ENCODE measurements around the gene METTL25B. TPM values are rescaled to one million over a fixed set of nuclear protein-coding genes. Genes with fewer than 3 reads are reported as not detected.
A peak's percentile ranks its signal among the peaks of the same experiment; 100 is the strongest.

The METTL25B gene
- total RNA-seq, 1 experiment from 2014 or later = 52.7 TPM

GRCh38 chr1:156682166-156682890, 45.9 kb upstream of the METTL25B start:
- H3K4me3 Mint-ChIP-seq (ENCODE audit: low read depth, unreplicated experiment) = no peak overlapping the region
- intact Hi-C loops (cut with micrococcal nuclease; ENCODE audit: unreplicated experiment) = loop anchor here (10.0 kb wide), 1 partner anchor 172 kb away; the partner anchor contains the start of gene INSRR
- CTCF ChIA-PET = interaction anchor here (1.3 kb wide), 1 partner anchor 21 kb away, joined by 5 read pairs; no protein-coding TSS in a partner anchor
- peaks cover 4% of the 10 kb centered on the region for H3K36me3 Mint-ChIP-seq (ENCODE audit: insufficient read depth, unreplicated experiment)
- H3K9me3 Mint-ChIP-seq (ENCODE audit: low read depth, unreplicated experiment) = no peaks in the 10 kb centered on the region
- H3K4me1 Mint-ChIP-seq (ENCODE audit: low read depth, unreplicated experiment) = peaks cover 10% of the 10 kb centered on the region
- BruUV-seq (replicated peaks) = no TSS peak
- H3K27me3 Mint-ChIP-seq (ENCODE audit: unreplicated experiment) = peaks cover 62% of the 10 kb centered on the region
- DNase-seq = no peak
- H3K27ac Mint-ChIP-seq (ENCODE audit: unreplicated experiment) = no peak overlapping the region
- TF ChIP-seq CTCF (IDR thresholded peaks at IDR 0.05; ENCODE audit: unreplicated experiment) = no peak

GRCh38 chr1:156684227-156684782, 44.0 kb upstream of the METTL25B start:
- Mint-ChIP-seq H3K27ac (ENCODE audit: unreplicated experiment) (no peak overlapping the region), H3K36me3 (ENCODE audit: insufficient read depth, unreplicated experiment) (no peaks in the 10 kb centered on the region), H3K9me3 (ENCODE audit: low read depth, unreplicated experiment) (no peaks in the 10 kb centered on the region), H3K27me3 (ENCODE audit: unreplicated experiment) (peaks cover 42% of the 10 kb centered on the region), H3K4me3 (ENCODE audit: low read depth, unreplicated experiment) (no peak overlapping the region), H3K4me1 (ENCODE audit: low read depth, unreplicated experiment) (peaks cover 2% of the 10 kb centered on the region)
- CTCF ChIA-PET = interaction anchor here (0.6 to 2.6 kb wide), 4 partner anchors 21 to 654 kb away, joined by 3 to 14 read pairs (median 4); partner anchors contain the start of gene CRABP2
- no peak for DNase-seq
- no TSS peak for BruUV-seq (replicated peaks)
- intact Hi-C loops (cut with micrococcal nuclease; ENCODE audit: unreplicated experiment) = loop anchor here (10.0 kb wide), 1 partner anchor 170 kb away; the partner anchor contains the start of gene INSRR
- no peak for TF ChIP-seq CTCF (IDR thresholded peaks at IDR 0.05; ENCODE audit: unreplicated experiment)

GRCh38 chr1:156689035-156689952, 39.0 kb upstream of the METTL25B start:
- BruUV-seq (replicated peaks) = no TSS peak
- CTCF ChIA-PET = interaction anchor here (0.5 to 7.2 kb wide), 28 partner anchors 8 to 238 kb away, joined by 3 to 199 read pairs (median 4); partner anchors contain the start of genes CRABP2, HDGF, ISG20L2 and METTL25B
- peak overlapping the region; percentile 2 for H3K27ac Mint-ChIP-seq (ENCODE audit: unreplicated experiment)
- peak; percentile 82 for TF ChIP-seq CTCF (IDR thresholded peaks at IDR 0.05; ENCODE audit: unreplicated experiment)
- no peaks in the 10 kb centered on the region for H3K36me3 Mint-ChIP-seq (ENCODE audit: insufficient read depth, unreplicated experiment)
- peaks cover 38% of the 10 kb centered on the region for H3K4me1 Mint-ChIP-seq (ENCODE audit: low read depth, unreplicated experiment)
- intact Hi-C loops (cut with micrococcal nuclease; ENCODE audit: unreplicated experiment) = loop anchor here (1.0 to 10.0 kb wide), 4 partner anchors 16 to 201 kb away; partner anchors contain the start of genes CRABP2 and INSRR
- H3K9me3 Mint-ChIP-seq (ENCODE audit: low read depth, unreplicated experiment) = no peaks in the 10 kb centered on the region
- peak; percentile 92 for DNase-seq
- H3K4me3 Mint-ChIP-seq (ENCODE audit: low read depth, unreplicated experiment) = peak overlapping the region; percentile 15
- H3K27me3 Mint-ChIP-seq (ENCODE audit: unreplicated experiment) = no peaks in the 10 kb centered on the region

Data from Calu3 (cell line).